RCC 7860 (cell line): ENCODE measurements around the gene ADAMTSL3.
"Not testable (repeated sequence)": the region's sequence is repeated elsewhere in the genome, so short reads cannot be mapped to it uniquely, and the experiment has no call there.

Experiments
- DNase-seq: peaks from one replicate; pipeline ENCODE4 v3.0.0-alpha.2; 2015; ENCODE audit warnings: low spot score
- FAIRE-seq: peaks from 2 replicates; lab custom pipeline; 2012; peaks lifted over from hg19 to GRCh38; lab: Jason Lieb, UNC

ADAMTSL3 gene

DNA sequence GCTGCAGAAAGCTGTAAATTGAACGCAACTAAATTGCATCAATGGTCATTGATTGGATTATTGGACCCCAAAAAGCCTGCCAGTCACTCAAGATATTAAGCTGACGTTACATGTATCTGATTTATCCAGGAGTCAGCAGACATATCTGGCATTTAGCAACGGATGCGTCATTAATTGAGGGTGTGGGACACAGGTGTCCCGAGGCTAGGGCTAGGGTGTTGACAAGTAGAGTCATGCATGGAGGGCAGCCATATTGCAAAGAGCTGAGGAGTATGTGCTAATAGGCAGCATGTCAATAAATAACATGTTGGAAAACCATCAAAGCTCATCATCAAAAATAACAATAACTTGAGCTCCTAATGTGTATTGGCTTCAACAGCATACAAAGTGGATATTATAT lies 347.1 kb downstream of the ADAMTSL3 start:
- DNase-seq = no peak
- no peak for FAIRE-seq

GRCh38 chr15:84001655-84002054 lies 347.7 kb downstream of the ADAMTSL3 start:
- FAIRE-seq (no peak), DNase-seq (no peak)

DNA sequence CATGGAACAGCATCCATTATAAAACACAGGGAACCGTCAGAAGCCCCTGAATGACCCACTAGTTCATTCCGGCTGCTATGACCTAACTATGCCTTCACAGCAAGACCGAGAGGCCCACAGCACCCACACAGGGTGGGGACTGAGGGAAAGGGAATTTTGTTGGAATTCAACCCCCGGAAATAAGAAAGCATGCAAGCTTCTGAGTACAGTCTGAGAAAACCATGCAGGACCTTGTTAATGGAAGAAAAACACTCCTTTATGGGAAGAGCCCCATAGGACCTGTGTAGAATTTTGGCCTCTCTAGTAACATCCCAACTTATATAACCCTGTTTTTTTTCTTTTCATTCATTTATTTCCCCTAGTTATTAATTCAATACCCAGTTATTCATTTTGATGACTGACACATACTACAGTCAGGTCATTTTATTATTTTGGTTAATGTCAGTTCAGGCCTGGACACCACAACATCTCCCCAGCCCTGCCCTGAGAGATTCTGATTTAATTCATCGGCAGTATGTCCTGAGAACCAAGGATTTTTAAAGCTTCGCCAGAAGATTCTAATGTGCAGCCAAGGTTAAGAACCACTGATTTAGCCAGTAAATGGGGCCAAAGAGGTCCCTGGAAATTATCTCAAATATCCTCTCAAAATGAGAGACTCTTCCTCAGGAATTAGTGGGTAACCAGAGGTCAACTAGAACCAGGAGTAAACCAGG lies 350.0 kb downstream of the ADAMTSL3 start:
- DNase-seq = no peak
- no peak for FAIRE-seq

DNA sequence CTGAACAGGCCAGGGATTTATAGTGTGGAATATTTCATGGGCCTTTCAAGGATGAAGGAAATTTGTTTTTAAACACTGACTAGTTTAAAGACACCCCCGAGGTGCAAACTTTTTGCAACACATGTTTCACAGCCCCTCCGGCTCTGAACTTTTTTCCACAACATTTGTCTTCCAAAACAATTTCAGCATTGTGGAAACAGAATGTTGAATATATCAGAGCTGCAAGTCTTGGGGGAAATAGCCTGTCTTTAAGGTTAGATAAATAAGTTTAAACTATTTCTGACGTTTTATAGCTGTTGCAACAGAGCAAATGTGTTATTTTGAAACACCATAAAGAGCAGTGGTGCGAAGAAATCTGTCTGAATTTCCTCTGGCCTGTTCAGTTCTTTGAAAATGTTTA lies 352.5 kb downstream of the ADAMTSL3 start:
- no peak for FAIRE-seq
- DNase-seq = no peak

GRCh38 chr15:84009616-84010015 lies 355.7 kb downstream of the ADAMTSL3 start:
- DNase-seq (no peak), FAIRE-seq (no peak)

DNA sequence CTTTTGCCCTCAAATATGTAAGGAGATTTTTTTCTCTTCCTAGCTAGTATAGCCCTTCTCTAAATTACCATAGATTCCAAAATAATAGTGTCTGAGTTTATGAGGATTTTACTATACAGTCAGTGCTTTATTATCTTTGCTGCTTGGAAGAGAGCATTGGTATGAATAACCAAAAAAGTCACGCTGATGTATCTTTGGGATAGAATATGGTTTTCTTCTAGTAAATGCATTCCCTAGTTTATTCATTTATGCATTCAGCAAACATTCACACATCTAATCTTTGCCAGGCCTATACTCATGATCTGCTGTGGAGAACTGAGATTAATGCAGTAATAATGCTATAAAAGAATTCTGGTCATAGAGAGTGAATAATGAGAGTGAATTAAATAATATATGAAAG lies 356.3 kb downstream of the ADAMTSL3 start:
- DNase-seq = no peak
- FAIRE-seq = no peak

DNA sequence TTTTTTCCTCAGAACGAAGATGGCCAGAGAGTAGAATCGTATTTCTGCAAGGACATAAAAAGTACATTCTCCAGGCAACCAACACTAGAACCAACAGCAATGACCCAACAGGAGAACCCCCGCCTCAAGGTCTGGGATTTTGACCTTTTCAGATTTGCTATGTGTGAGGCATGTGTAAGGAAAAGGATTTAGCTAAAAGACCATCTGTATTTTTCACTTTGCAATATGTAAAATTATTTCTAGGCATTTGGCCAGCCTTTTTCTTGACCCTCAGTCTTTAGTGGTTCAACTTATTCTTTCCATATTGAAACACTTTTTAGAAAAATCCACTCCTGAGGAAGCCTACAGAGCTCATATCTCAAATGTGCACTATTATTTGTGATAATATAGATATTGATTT lies 362.4 kb downstream of the ADAMTSL3 start:
- no peak for FAIRE-seq

GRCh38 chr15:84022516-84022915 lies 368.6 kb downstream of the ADAMTSL3 start:
- no peak for DNase-seq
- no peak for FAIRE-seq

More for the DNA sequence above, 362.4 kb downstream of the ADAMTSL3 start:
- no peak for DNase-seq

DNA sequence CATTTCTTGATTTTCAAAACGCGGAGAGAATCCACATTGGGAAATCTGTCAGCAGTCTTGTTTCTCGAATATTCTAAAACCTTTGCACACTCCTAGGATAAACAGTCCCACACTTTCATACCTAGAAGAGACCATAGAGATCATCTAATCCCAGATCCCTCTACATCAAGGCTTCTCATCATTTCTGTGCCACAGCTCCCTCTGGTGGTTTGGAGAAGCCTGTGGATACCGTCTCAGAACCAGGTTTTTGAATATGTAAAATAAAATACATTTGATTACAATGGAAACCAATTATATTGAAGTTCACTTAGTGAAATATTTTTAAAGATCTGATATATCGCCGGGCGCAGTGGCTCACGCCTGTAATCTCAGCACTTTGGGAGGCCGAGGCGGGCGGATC lies 369.7 kb downstream of the ADAMTSL3 start:
- no peak for FAIRE-seq

GRCh38 chr15:84033793-84034553 lies 380.1 kb downstream of the ADAMTSL3 start:
- FAIRE-seq (no peak), DNase-seq (no peak)

More for the DNA sequence above, 369.7 kb downstream of the ADAMTSL3 start:
- DNase-seq = peak; percentile 15

GRCh38 chr15:84034578-84035398 lies 380.9 kb downstream of the ADAMTSL3 start:
- DNase-seq = no peak
- FAIRE-seq = no peak

- DNase-seq = peak; percentile 33
- peak; percentile 12 for FAIRE-seq
Observed at GRCh38 chr15:84035399-84035766, 381.5 kb downstream of the ADAMTSL3 start.

- no peak for FAIRE-seq
- no peak for DNase-seq
Observed at GRCh38 chr15:84037301-84037700, 383.4 kb downstream of the ADAMTSL3 start.

DNA sequence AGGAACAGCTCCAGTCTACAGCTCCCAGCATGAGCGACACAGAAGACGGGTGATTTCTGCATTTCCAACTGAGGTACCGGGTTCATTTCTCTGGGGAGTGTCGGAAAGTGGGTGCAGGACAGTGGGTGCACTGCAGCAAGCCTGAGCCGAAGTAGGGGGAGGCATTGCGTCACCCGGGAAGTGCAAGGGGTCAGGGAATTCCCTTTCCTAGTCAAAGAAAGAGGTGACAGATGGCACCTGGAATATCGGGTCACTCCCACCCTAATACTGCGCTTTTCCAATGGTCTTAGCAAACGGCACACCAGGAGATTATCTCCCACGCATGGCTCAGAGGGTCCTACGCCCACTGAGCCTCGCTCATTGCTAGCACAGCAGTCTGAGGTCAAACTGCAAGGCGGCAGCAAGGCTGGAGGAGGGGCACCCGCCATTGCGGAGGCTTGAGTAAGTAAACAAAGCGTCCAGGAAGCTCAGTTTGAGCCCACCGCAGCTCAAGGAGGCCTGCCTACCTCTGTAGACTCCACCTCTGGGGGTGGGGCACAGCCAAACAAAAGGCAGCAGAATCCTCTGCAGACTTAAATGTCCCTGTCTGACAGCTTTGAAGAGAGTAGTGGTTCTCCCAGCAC lies 388.6 kb downstream of the ADAMTSL3 start:
- not testable (repeated sequence) for DNase-seq, FAIRE-seq

DNA sequence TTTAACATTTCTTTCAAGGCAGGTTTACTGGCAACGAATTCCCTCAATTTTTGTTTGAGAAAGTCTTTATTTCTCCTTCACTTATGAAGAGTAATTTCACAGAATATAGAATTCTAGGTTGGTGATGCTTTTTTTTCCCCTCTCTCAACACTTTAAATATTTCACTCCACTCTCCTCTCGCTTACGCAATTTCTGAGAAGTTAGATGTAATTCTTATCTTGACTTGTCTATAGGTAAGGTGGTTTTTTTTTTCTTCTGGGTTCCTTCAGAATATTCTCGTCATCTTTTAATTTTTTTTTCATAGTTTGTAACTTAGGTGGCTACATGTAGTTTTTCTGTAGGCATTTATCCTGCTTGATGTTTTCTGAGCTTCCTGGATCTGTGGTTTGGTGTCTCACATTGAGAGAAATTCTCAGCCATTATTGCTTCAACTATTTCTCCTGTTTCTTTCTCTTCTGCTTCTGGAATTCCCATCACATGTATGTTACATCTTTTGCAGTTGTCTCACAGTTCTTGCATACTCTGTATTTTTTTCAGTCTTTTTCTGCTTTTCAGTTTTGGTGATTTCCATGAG lies 392.2 kb downstream of the ADAMTSL3 start:
- no peak for FAIRE-seq
- no peak for DNase-seq

DNA sequence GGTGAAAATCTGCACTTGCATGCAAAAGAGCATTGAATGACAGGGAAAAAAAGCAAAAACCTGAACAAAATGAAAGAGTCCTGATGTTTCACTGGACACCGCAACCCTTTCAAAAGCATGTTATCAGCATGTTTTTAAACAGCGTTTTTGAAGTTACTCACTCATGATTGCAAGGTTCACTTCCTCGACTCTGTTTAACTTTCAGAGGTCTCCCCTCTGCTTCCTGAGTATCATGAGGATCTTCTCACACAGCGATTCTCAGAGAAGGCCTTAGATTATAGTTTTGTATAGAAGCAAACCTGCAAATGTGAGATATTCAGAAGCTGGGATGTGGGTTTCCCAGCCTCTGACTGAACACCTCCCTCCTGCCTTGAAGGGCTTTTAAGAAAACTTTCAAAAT lies 395.6 kb downstream of the ADAMTSL3 start:
- not testable (repeated sequence) for FAIRE-seq

GRCh38 chr15:84050076-84050475 lies 396.2 kb downstream of the ADAMTSL3 start:
- DNase-seq (no peak), FAIRE-seq (no peak)

More for the DNA sequence above, 395.6 kb downstream of the ADAMTSL3 start:
- DNase-seq = not testable (repeated sequence)

DNA sequence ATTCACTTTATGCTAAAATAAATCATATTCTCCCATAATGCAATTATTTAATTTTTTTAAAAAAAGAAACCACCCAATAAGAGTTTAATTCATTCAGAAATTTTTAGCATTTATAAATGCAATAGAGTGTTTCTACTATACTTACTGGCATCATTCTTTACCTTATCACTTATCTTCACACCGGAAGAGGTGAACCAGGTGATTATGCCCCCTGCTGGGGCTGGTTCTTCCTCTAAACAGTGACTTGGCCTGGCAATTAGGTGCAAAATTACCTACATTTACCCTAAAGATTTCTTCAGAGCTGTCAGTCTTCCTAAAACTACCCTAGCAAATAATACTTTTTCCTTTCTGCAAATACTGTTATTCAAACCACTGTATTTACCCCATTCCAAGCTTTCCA lies 397.2 kb downstream of the ADAMTSL3 start:
- not testable (repeated sequence) for FAIRE-seq

DNA sequence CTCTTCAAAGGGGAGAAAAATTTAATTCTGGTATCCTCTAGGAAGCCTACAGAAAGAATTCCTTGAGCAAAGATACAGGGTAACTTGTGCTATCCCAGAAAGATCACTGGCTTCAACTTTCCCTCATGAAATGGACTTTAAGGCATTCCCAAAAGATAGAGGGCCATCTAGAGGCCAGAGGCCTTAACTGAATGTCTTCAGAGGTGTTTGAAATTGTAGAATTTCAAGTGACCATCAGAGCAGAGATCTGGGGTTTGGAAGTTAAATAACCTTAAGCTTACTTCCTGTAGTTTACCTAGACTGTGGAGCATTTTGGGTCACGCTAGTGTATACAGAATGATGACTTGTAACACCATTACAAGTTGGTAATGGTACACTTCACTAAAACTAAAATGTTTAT lies 400.6 kb downstream of the ADAMTSL3 start:
- FAIRE-seq = peak; percentile 56
- DNase-seq = not testable (repeated sequence)

More for the DNA sequence above, 397.2 kb downstream of the ADAMTSL3 start:
- not testable (repeated sequence) for DNase-seq

GRCh38 chr15:84057714-84058331 lies 403.9 kb downstream of the ADAMTSL3 start:
- FAIRE-seq (no peak), DNase-seq (no peak)
